ENCODE data around the gene IL32. TPM values are rescaled to one million over a fixed set of nuclear protein-coding genes. Genes with fewer than 3 reads are reported as not detected.

Gene IL32

DNA sequence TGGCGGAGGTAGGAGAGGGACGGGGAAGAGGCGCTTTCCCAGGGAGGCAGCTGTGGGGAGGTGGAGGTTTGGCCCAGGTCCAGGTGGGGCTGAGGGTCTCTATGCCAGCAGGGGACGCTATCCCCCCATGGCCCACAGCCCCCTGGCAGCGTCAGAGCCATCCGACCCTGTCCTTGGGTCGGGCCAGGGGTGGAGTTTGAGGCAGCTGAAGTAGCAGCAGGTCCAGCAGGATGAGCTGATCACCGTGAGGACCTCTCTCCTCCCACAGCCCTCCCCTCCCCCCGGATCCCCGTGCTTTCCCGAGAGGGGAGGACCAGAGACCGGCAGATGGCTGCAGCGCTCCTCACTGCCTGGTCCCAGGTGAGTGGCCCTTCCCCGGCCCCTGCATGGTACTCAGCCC, 50.1 kb downstream of the IL32 start:
- Histone ChIP-seq H3K56ac (ENCODE audit: low read length) (no peak overlapping the region), H3K4me3 (ENCODE audit: low read length) (no peak overlapping the region), H2BK15ac (replicated peaks; ENCODE audit: low read depth) (no peak overlapping the region), H3K18ac (ENCODE audit: low read length) (no peak overlapping the region), H4K5ac (ENCODE audit: low read length) (no peak overlapping the region), H2BK5ac (ENCODE audit: low read length) (no peak overlapping the region), H3K79me1 (ENCODE audit: low read length) (no peaks in the 10 kb centered on the region), H2BK120ac (ENCODE audit: low read depth, low read length) (no peak overlapping the region), H3K23ac (ENCODE audit: low read length) (no peak overlapping the region), H3K27ac (ENCODE audit: low read depth, low read length) (no peak overlapping the region), H3K9ac (ENCODE audit: low read length) (no peak overlapping the region), H3K4me1 (ENCODE audit: control insufficient read depth, low read depth, low read length) (no peaks in the 10 kb centered on the region), H2AK5ac (ENCODE audit: low read length) (no peak overlapping the region), H4K8ac (ENCODE audit: low read depth, low read length) (no peak overlapping the region), H3K4me2 (ENCODE audit: low read length) (no peak overlapping the region), H3K79me2 (ENCODE audit: control insufficient read depth, insufficient read depth, low read length) (no peaks in the 10 kb centered on the region), H3K27me3 (ENCODE audit: insufficient read depth, low read length, poor library complexity) (no peaks in the 10 kb centered on the region), H3K4ac (ENCODE audit: low read depth, low read length) (no peak overlapping the region), H3K36me3 (ENCODE audit: control insufficient read depth, insufficient read depth, low read length) (peaks cover 3% of the 10 kb centered on the region)
- WGBS (ENCODE audit: extremely low coverage, insufficient coverage, low lambda C conversion rate) = no CpG with 5 or more reads among the region's 14 CpGs
- DNase-seq = no peak

DNA sequence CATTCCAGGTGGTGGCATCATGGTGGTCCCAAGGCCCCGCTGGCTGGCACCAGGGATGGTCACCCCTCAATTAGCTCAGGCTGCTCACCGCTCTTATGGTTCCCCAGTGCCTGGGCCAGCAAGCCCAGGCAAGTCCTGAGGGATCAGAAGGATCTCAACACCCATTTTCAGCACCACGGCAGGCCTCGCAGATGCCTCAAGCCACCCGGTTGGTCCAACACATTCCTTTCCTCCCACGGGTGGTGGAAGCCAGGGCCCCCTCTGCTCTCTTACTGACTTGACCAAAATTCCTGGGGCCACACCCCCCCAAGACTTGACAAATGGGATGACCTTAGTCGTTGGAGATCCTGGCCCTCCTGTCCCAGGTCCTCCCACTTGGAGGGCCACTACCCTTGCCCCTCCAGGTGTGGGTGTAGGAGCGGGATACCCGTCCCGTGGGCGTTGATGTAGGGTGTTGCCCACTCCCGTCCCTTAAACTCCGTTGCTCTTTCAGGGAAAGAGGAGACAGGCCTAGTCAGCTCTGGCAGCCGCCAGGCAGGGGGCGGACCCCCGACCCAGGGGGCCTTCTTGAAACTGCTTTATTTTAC, 52.9 kb downstream of the IL32 start:
- Histone ChIP-seq H3K9ac (ENCODE audit: low read length) (no peak overlapping the region), H3K4me3 (ENCODE audit: low read length) (no peak overlapping the region), H3K27ac (ENCODE audit: low read depth, low read length) (no peak overlapping the region), H3K79me1 (ENCODE audit: low read length) (no peaks in the 10 kb centered on the region), H4K8ac (ENCODE audit: low read depth, low read length) (no peak overlapping the region), H3K79me2 (ENCODE audit: control insufficient read depth, insufficient read depth, low read length) (no peaks in the 10 kb centered on the region), H3K27me3 (ENCODE audit: insufficient read depth, low read length, poor library complexity) (no peaks in the 10 kb centered on the region), H2BK5ac (ENCODE audit: low read length) (no peak overlapping the region), H3K4me2 (ENCODE audit: low read length) (no peak overlapping the region), H3K56ac (ENCODE audit: low read length) (no peak overlapping the region), H2BK15ac (replicated peaks; ENCODE audit: low read depth) (no peak overlapping the region), H2BK120ac (ENCODE audit: low read depth, low read length) (no peak overlapping the region), H3K23ac (ENCODE audit: low read length) (no peak overlapping the region), H2AK5ac (ENCODE audit: low read length) (no peak overlapping the region), H3K4ac (ENCODE audit: low read depth, low read length) (no peak overlapping the region), H3K18ac (ENCODE audit: low read length) (no peak overlapping the region), H4K5ac (ENCODE audit: low read length) (no peak overlapping the region), H3K36me3 (ENCODE audit: control insufficient read depth, insufficient read depth, low read length) (peaks cover 3% of the 10 kb centered on the region), H3K4me1 (ENCODE audit: control insufficient read depth, low read depth, low read length) (no peaks in the 10 kb centered on the region)
- WGBS (ENCODE audit: extremely low coverage, insufficient coverage, low lambda C conversion rate) = no CpG with 5 or more reads among the region's 16 CpGs
- no peak for DNase-seq

DNA sequence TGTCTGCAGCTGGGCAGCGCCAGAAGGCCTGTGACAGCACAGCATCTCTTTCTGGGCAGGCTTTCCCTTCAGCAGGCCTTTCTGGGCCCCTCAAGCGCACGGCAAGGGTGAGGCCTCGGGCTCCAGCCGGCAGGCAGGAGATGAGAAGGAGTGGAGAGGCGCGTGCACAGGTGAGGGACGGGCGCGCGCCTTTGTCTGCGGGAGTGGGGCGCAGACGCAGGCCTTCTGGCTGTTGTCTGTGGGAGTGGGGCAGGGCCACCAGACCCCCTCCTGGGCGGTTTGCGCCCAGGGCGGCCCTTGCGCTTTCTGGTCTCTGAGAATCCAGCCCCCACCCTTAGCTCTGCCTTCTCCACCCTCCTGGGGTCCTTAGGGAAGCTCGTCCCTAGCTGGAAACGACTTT, 53.4 kb downstream of the IL32 start:
- no peak overlapping the region for H2BK5ac ChIP-seq (ENCODE audit: low read length)
- no CpG with 5 or more reads among the region's 20 CpGs for WGBS (ENCODE audit: extremely low coverage, insufficient coverage, low lambda C conversion rate)
- no peak overlapping the region for H2BK15ac ChIP-seq (replicated peaks; ENCODE audit: low read depth)
- H3K4me1 ChIP-seq (ENCODE audit: control insufficient read depth, low read depth, low read length) = no peaks in the 10 kb centered on the region
- H3K4me3 ChIP-seq (ENCODE audit: low read length) = no peak overlapping the region
- no peak overlapping the region for H3K4me2 ChIP-seq (ENCODE audit: low read length)
- H3K18ac ChIP-seq (ENCODE audit: low read length) = no peak overlapping the region
- peaks cover 3% of the 10 kb centered on the region for H3K36me3 ChIP-seq (ENCODE audit: control insufficient read depth, insufficient read depth, low read length)
- no peaks in the 10 kb centered on the region for H3K79me1 ChIP-seq (ENCODE audit: low read length)
- H3K9ac ChIP-seq (ENCODE audit: low read length) = no peak overlapping the region
- H4K5ac ChIP-seq (ENCODE audit: low read length) = no peak overlapping the region
- no peaks in the 10 kb centered on the region for H3K27me3 ChIP-seq (ENCODE audit: insufficient read depth, low read length, poor library complexity)
- no peak overlapping the region for H2AK5ac ChIP-seq (ENCODE audit: low read length)
- no peak overlapping the region for H3K56ac ChIP-seq (ENCODE audit: low read length)
- H4K8ac ChIP-seq (ENCODE audit: low read depth, low read length) = no peak overlapping the region
- H3K4ac ChIP-seq (ENCODE audit: low read depth, low read length) = no peak overlapping the region
- H3K27ac ChIP-seq (ENCODE audit: low read depth, low read length) = no peak overlapping the region
- H3K23ac ChIP-seq (ENCODE audit: low read length) = no peak overlapping the region
- no peaks in the 10 kb centered on the region for H3K79me2 ChIP-seq (ENCODE audit: control insufficient read depth, insufficient read depth, low read length)
- no peak overlapping the region for H2BK120ac ChIP-seq (ENCODE audit: low read depth, low read length)
- no peak for DNase-seq

Small RNA genes lying within 50 kb of the gene (small RNA-seq; reads per million reads assigned to genes)
- not detected for gene RNU1-22P (ENCODE audit: insufficient read depth)

All from mesendoderm (in vitro differentiated cells).